HepG2 (cell line): ENCODE data around the gene SH2B2.

ENCODE experiments used
- CAMTA2 ChIP-seq: sonication (generic); formaldehyde crosslinking; IDR thresholded peaks from 2 replicates; pipeline ENCODE4 v1.4.0; 2020; ENCODE audit warnings: mild to moderate bottlenecking, missing genetic modification reagents, borderline replicate concordance
- CTCF ChIP-seq: sonication (generic); formaldehyde crosslinking; IDR thresholded peaks from 2 replicates; pipeline ENCODE4 v1.5.0; 2020; ENCODE audit warnings: mild to moderate bottlenecking, missing genetic modification reagents, moderate library complexity
- EZH2 ChIP-seq: conservative IDR thresholded peaks from 2 replicates; pipeline ENCODE4 v1.6.1; 2012; ENCODE audit warnings: mild to moderate bottlenecking, low read depth, low read length, moderate library complexity
- IRF1 ChIP-seq: sonication (generic); formaldehyde crosslinking; IDR thresholded peaks from 2 replicates; pipeline ENCODE4 v1.4.0; 2020; ENCODE audit warnings: low read depth, mild to moderate bottlenecking, missing genetic modification reagents
- KLF6 ChIP-seq: IDR thresholded peaks from 2 replicates; pipeline ENCODE4 v1.8.0; 2016; ENCODE audit warnings: missing biosample characterization, missing genetic modification reagents
- MAX ChIP-seq: IDR thresholded peaks from 2 replicates; pipeline ENCODE4 v1.6.1; 2012; ENCODE audit warnings: inconsistent platforms
- PBX3 ChIP-seq: sonication (generic); formaldehyde crosslinking; IDR thresholded peaks from 2 replicates; pipeline ENCODE4 v1.8.1; 2023; ENCODE audit warnings: missing genetic modification reagents, inconsistent platforms, borderline replicate concordance
- PLSCR1 ChIP-seq: sonication (generic); formaldehyde crosslinking; IDR thresholded peaks from 2 replicates; pipeline ENCODE4 v1.5.0; 2020; ENCODE audit warnings: missing genetic modification reagents, mild to moderate bottlenecking, borderline replicate concordance
- POLR2A ChIP-seq, 2 experiments: IDR thresholded peaks; 2 replicates each; pipeline ENCODE4 v1.6.1; 2011; ENCODE audit warnings: low read depth in 2 of 2, low read length in 2 of 2, mild to moderate bottlenecking in 1 of 2, moderate library complexity in 1 of 2; ENCODE audit not compliant: insufficient read depth in 1 of 2
- STAT6 ChIP-seq: sonication (generic); formaldehyde crosslinking; IDR thresholded peaks from 2 replicates; pipeline ENCODE4 v1.4.0; 2020; ENCODE audit warnings: missing genetic modification reagents, mild to moderate bottlenecking, borderline replicate concordance
- TBP ChIP-seq: sonication (generic); formaldehyde crosslinking; IDR thresholded peaks from 2 replicates; pipeline ENCODE4 v1.5.0; 2020; ENCODE audit warnings: missing genetic modification reagents
- ZZZ3 ChIP-seq: sonication (generic); formaldehyde crosslinking; IDR thresholded peaks from 2 replicates; pipeline ENCODE4 v1.4.0; 2020; ENCODE audit warnings: missing genetic modification reagents, mild to moderate bottlenecking, borderline replicate concordance

GRCh38 chr7:102287981-102288278 lies 1.3 kb downstream of the SH2B2 start:
- TF ChIP-seq CTCF (CRISPR knock-in tag) (no peak), TBP (CRISPR knock-in tag) (no peak), EZH2 (no peak), IRF1 (no peak), POLR2A (IDR thresholded peaks at IDR 0.05; ENCODE audit: insufficient read depth in 1 of 2, low read depth in 2 of 2, low read length in 2 of 2) (no peak), MAX (no peak), STAT6 (no peak), PBX3 (CRISPR knock-in tag) (no peak), ZZZ3 (CRISPR knock-in tag) (no peak), CAMTA2 (CRISPR knock-in tag) (no peak), KLF6 (CRISPR knock-in tag) (no peak), PLSCR1 (no peak)
